Superior temporal gyrus (tissue), 1 donor: ENCODE results near the gene ADGRV1.

Experiments used
- DNase-seq: peaks from one replicate; pipeline ENCODE4 v3.0.0-alpha.2; 2016; ENCODE audit errors: extremely low spot score

Gene ADGRV1

GRCh38 chr5:91106842-91107511 lies 548.4 kb downstream of the ADGRV1 start:
- no peak for DNase-seq

DNA sequence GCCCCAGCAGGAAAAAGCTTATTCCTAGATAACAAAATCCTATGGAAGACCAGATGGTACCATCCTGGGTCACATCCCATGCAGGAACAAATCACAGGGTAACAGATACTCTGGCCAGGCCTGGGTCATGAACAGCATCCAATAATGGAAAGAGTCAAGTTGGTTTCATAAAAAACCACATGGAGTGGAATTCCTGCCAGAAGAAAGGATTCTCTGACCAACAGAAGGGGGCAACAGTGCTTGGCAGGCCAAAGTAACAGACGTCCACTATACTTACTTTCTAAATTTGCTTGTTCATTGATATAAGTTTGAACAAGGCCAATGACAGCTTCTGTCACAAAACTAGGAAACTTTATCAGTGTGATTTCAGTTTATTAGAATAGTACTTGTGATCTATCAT lies 551.0 kb downstream of the ADGRV1 start:
- no peak for DNase-seq

GRCh38 chr5:91110686-91111085 lies 552.1 kb downstream of the ADGRV1 start:
- no peak for DNase-seq

DNA sequence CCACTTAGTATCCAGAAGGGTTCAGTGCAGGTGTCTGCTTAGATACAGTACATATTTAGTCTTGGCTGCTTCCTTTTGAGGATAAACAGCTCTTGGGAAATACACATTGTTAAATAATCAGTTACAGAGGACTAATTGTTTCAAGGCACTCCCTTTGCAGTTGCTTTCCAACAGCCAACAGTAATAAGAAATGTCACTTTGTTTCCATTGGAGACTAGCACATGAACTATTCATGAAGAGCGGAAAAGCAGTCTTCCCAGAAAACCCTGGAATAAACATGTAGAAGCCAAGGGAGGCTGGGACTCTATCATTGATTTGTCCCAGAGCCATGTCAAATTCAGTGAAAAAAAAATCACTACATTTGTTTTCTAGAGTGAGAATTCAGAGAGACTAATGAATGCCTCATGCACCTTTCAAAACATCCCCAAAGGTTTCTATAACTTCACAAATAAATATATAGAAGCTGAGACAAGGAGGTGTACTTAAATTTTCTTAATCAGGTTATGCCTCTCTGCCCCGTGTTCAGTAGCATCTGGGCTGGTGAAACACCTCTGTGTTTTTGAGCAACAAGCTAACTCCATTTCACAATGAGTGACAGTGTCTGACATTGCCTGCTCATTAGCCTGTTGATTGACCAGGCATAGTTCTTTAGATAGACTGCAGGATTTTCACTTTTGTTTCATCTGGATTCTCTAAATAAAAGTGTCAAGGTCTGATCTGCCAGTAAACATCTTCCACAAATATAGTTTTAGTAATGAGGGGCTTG lies 553.1 kb downstream of the ADGRV1 start:
- DNase-seq = peak; percentile 43

GRCh38 chr5:91114658-91115057 lies 556.1 kb downstream of the ADGRV1 start:
- DNase-seq = no peak

GRCh38 chr5:91118354-91118753 lies 559.8 kb downstream of the ADGRV1 start:
- no peak for DNase-seq

- DNase-seq = no peak
Measured at GRCh38 chr5:91118796-91119195, 560.2 kb downstream of the ADGRV1 start.

DNA sequence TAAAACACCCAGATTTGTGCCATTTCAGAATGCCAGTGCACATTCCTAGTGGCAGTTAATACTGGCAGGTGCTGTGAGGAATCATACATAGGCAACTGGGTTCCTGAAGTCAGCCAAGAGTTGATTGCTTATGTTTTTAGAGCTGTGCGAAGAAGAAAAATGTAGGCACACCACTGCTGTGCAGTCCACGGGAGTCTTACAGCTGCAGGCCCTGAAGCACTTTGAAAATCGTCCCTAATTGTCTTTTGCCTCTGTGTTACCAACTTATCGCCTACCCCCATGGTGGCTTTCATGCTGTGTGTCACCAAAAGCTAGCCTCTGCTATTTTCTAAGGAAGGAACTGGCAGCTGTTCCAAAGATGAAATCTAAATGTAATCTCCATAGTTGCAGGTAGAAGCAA lies 560.6 kb downstream of the ADGRV1 start:
- no peak for DNase-seq

GRCh38 chr5:91119981-91120850 lies 561.6 kb downstream of the ADGRV1 start:
- DNase-seq = no peak

GRCh38 chr5:91121347-91121993 lies 562.9 kb downstream of the ADGRV1 start:
- DNase-seq = no peak

DNA sequence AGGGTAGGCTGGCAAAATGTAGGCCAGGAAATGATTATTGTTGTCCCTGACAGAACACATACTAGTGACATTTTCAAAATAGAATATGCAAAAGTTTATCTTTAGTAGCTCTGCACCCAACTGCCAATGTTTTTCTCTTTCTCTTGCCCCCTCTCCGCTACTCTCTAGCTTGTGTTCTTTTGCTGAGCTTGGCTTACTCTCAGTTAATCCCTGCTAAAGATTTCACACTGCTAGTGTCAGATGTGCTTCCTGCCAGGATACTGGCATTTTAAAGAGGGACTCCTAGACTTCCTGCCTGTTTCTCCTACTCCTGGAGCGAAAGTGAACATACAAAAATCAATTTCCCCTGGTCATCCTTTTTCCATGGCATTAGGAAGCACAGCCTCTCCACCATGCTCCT lies 564.1 kb downstream of the ADGRV1 start:
- DNase-seq = no peak

DNA sequence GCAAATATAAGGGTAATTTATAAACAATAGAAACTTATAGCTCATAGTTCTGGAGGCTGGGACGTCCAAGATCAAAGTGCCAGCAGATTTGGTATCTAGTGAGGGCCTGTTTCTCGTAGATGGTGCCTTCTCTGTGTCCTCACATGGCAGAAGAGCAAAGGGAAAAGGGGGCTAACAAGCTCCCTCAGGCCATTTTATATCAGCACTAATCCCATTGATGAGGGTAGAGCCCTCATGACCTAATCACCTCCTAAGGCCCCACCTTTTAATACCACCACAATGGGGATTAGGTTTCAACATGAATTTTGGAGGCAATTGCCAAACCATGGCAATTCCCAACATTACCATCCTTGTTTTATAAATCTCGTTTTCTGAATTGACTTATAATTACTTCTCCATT lies 564.7 kb downstream of the ADGRV1 start:
- DNase-seq = no peak

DNA sequence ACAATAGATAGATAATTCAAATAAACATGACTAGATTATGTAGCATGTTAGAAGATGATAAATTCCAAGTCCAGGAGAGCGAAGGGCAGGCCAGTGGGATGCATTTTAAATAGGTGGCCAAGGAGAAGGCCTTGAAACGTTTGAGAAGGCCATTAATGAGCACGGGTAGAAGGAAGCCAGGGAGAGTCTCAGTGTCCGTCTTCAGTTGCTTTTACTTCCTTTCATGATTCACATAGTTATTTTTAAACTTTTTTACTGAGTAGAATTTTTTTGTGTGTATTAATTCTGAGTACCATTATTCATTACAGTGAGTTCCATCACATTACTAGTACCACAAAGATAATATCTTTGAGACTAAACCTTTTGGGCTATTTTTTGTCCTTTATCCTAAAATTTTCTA lies 565.3 kb downstream of the ADGRV1 start:
- DNase-seq = no peak

DNA sequence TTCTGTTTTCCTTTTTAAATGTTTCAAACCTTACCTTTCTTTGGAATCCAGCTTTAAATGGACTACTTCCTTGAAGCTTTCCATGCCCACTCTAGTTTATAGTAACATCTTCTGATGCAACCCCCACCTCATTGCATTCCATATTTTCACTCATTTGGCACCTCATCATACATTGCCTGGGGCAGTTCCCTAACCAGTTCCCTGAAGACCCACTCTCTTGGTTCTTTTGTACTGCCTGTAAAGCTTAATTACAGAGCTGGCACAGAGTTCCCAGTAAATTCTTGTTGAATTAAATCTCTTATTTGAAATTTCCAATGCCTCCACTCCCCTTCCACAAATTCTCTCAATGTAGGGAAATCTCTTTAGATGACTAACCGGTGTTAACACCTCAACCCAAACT lies 567.3 kb downstream of the ADGRV1 start:
- DNase-seq = no peak

GRCh38 chr5:91126448-91126847 lies 567.9 kb downstream of the ADGRV1 start:
- DNase-seq = peak; percentile 56

- no peak for DNase-seq
Measured at GRCh38 chr5:91126888-91127287, 568.3 kb downstream of the ADGRV1 start.

DNA sequence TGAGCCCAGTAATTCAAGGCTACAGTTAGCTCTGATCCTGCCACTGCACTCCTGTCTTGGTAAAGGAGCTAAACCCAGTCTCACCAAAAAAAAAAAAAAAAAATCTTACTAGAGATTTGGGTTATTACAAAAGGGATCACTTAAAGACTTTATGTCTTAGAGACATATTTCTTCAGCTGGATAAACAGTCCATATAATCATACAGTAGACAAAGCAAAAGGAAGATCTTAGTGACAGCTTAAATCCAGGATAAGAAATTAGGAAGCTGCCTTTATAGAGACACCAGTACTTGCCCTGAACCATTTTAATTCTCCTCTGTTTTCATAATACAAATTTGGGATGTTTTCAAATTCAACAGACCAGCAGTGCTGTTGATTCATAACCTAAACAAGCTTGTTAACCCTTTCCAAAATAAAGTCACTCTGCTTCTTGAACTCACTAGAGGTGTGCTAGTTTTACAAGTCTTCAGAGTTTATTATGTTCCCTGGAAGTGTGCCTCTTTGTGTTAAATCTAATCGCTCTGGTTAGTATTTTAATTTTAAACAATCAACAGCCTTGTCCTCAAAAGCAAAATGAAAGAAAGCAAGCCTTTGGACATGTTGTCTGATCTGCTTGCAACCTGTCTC lies 569.0 kb downstream of the ADGRV1 start:
- no peak for DNase-seq

- no peak for DNase-seq
Measured at GRCh38 chr5:91128604-91129003, 570.0 kb downstream of the ADGRV1 start.

GRCh38 chr5:91129748-91130147 lies 571.2 kb downstream of the ADGRV1 start:
- no peak for DNase-seq

- DNase-seq = no peak
Measured at GRCh38 chr5:91130759-91131158, 572.2 kb downstream of the ADGRV1 start.

DNA sequence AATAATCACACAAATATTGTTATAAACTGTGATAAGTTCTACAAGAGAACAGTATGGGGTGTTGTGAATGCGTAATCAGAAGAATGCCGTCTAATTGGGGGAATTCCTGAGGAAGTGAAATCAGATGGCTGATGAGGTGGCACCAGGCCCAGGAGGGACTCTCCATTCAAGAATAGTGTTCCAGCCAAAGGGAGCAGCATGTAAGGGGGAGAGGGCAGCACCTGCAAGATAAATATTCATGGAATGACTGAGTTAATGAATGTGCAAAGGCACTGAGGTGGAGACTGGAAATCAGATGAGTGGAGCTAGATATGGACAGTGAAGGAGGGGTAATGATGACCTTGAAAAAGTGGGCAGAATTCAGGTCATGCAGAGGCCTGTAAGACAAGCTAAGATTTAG lies 574.0 kb downstream of the ADGRV1 start:
- no peak for DNase-seq

DNA sequence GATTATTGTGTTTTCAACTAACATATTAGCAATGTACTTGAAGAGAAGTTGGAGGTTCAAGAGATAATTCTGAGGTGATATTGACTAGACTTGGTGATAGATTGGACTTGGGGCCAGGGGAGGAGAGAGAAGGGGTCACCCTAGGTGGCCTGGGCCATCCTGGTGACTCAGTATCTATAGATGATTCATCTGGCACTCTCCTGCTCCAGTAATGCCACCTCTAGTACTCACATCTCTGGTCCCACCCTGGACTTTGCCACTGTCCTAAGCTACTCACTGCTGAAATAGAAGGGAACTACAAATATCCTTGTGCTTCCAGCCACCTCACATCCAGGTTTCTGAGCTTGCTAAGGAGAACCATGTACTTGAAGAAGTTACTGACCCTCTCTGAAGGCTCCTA lies 574.6 kb downstream of the ADGRV1 start:
- DNase-seq = no peak
